AG09309 (cell line): ENCODE results near the gene SAMD13.

Source experiments
- DNase-seq: peaks from one replicate; pipeline ENCODE4 v3.0.0-alpha.2; 2010; ENCODE audit warnings: low read depth
- H3K4me3 ChIP-seq: 2 replicates; pipeline ENCODE4 v1.5.1; 2011; ENCODE audit warnings: mild to moderate bottlenecking, low read depth, low read length, moderate library complexity; ENCODE audit not compliant: control insufficient read depth
- CTCF ChIP-seq: IDR thresholded peaks from 2 replicates; pipeline ENCODE4 v1.5.1; 2011; ENCODE audit warnings: mild to moderate bottlenecking, low read depth, low read length, inconsistent platforms; ENCODE audit not compliant: insufficient read depth, control insufficient read depth; ENCODE audit errors: missing control alignments

Gene SAMD13

GRCh38 chr1:84366786-84367185, 65.3 kb downstream of the SAMD13 start:
- TF ChIP-seq CTCF: no peak
- peak; percentile 78 for DNase-seq
- H3K4me3 ChIP-seq: no peak overlapping the region

- no peak overlapping the region for H3K4me3 ChIP-seq
- TF ChIP-seq CTCF: no peak
- no peak for DNase-seq
Observed at GRCh38 chr1:84367219-84367618, 65.7 kb downstream of the SAMD13 start.

GRCh38 chr1:84368441-84368840, 66.9 kb downstream of the SAMD13 start:
- no peak for TF ChIP-seq CTCF
- DNase-seq: no peak
- H3K4me3 ChIP-seq: no peak overlapping the region

- TF ChIP-seq CTCF: no peak
- no peak overlapping the region for H3K4me3 ChIP-seq
- no peak for DNase-seq
Observed at GRCh38 chr1:84370266-84370665, 68.8 kb downstream of the SAMD13 start.

- peak; percentile 11 for DNase-seq
- no peak overlapping the region for H3K4me3 ChIP-seq
- no peak for TF ChIP-seq CTCF
Observed at GRCh38 chr1:84370831-84371394, 69.4 kb downstream of the SAMD13 start.

GRCh38 chr1:84373436-84374141, 72.1 kb downstream of the SAMD13 start:
- TF ChIP-seq CTCF: no peak
- no peak for DNase-seq
- H3K4me3 ChIP-seq: no peak overlapping the region
